ENCODE data around the gene SYVN1. TPM values are rescaled to one million over a fixed set of nuclear protein-coding genes. Genes with fewer than 3 reads are reported as not detected.
A peak's percentile ranks its signal among the peaks of the same experiment; 100 is the strongest.
"Not testable (repeated sequence)": the region's sequence is repeated elsewhere in the genome, so short reads cannot be mapped to it uniquely, and the experiment has no call there.

Gene SYVN1
- total RNA-seq, 1 experiment from 2014 or later: 68.5 TPM

DNA sequence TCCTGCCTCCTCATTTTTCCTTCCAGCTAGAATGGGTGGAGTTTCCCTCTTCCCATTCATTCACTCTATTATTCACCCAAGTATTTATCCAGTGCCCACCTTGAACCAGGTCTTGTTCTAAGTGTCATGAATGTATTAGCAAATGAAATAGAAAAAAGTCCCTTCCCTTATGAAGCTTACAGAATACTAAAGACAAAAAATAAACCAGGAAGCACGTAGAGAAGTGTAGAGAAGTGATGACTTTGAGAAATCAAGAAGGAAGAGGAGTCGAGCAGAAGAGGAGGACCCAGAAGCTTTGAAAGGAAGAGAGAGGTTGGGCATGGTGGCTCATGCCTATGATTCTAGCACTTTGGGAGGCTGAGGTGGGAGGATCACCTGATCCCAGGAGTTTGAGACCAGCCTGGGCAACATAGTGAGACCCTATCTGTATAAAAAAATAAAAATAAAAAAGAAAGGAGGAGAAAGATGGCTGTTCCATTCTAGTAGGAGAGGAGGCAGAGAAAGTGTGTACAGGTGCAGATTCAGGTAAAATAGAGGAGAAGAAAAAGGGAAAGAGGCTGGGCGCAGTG lies 17.1 kb upstream of the SYVN1 start:
- no peak for DNase-seq
- intact Hi-C loops (cut with micrococcal nuclease; ENCODE audit: unreplicated experiment): loop anchor here (2.0 kb wide), 2 partner anchors 17 to 29 kb away; partner anchors contain the start of genes CAPN1 and SYVN1
- Mint-ChIP-seq H3K9me3 (ENCODE audit: low read depth, unreplicated experiment) (no peaks in the 10 kb centered on the region), H3K27ac (ENCODE audit: unreplicated experiment) (peak overlapping the region; percentile 57), H3K4me3 (ENCODE audit: low read depth, unreplicated experiment) (peak overlapping the region; percentile 24), H3K27me3 (ENCODE audit: unreplicated experiment) (no peaks in the 10 kb centered on the region), H3K36me3 (ENCODE audit: insufficient read depth, unreplicated experiment) (no peaks in the 10 kb centered on the region), H3K4me1 (ENCODE audit: low read depth, unreplicated experiment) (peaks cover 45% of the 10 kb centered on the region)
- no TSS peak for BruUV-seq (replicated peaks)
- TF ChIP-seq, protein P1, sequence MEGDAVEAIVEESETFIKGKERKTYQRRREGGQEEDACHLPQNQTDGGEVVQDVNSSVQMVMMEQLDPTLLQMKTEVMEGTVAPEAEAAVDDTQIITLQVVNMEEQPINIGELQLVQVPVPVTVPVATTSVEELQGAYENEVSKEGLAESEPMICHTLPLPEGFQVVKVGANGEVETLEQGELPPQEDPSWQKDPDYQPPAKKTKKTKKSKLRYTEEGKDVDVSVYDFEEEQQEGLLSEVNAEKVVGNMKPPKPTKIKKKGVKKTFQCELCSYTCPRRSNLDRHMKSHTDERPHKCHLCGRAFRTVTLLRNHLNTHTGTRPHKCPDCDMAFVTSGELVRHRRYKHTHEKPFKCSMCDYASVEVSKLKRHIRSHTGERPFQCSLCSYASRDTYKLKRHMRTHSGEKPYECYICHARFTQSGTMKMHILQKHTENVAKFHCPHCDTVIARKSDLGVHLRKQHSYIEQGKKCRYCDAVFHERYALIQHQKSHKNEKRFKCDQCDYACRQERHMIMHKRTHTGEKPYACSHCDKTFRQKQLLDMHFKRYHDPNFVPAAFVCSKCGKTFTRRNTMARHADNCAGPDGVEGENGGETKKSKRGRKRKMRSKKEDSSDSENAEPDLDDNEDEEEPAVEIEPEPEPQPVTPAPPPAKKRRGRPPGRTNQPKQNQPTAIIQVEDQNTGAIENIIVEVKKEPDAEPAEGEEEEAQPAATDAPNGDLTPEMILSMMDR (IDR thresholded peaks at IDR 0.05; ENCODE audit: unreplicated experiment): no peak
- CTCF ChIA-PET: no interaction called here

DNA sequence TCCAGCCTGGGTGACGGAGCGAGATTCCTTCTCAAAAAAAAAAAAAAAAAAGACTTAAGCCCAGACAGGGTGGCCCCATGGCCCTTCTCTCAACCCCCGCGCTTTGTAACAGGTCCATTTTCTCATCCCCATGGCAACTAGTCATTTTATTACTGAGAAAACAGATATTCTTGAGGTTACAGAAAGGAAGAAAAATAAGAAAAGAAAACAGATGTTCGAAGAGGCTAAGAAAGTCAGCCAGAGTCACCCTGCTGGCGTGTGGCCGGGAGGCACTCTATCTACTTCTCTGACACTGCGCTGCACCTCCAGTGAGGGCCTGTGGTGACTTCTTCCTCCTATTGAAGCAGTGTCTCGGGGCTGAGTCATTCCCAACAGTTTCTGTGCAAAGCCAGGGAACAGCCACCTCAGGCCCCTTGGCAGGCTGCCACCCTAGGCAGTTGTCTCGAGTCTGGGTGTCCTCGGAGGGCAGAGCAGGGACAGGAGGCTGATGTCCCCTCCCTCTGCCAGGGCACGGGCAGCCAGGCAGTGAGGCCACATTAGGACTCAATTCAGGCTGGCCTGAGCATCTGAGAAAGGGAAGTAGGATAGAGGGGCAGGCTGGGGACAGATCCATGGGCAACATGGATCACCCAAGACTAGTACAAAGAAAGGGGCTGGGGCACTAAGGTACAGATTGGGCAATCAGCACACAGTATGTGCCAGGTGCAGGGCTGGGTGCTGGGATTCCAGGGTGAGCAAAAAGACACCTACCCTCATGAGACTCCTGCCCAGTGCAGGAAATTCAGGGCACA lies 16.4 kb upstream of the SYVN1 start:
- TF ChIP-seq, protein P1 (IDR thresholded peaks at IDR 0.05; ENCODE audit: unreplicated experiment): no peak
- Mint-ChIP-seq H3K4me3 (ENCODE audit: low read depth, unreplicated experiment) (peak overlapping the region; percentile 24), H3K4me1 (ENCODE audit: low read depth, unreplicated experiment) (peaks cover 45% of the 10 kb centered on the region), H3K27me3 (ENCODE audit: unreplicated experiment) (no peaks in the 10 kb centered on the region), H3K27ac (ENCODE audit: unreplicated experiment) (peak overlapping the region; percentile 57), H3K9me3 (ENCODE audit: low read depth, unreplicated experiment) (no peaks in the 10 kb centered on the region), H3K36me3 (ENCODE audit: insufficient read depth, unreplicated experiment) (no peaks in the 10 kb centered on the region)
- no TSS peak for BruUV-seq (replicated peaks)
- intact Hi-C loops (cut with micrococcal nuclease; ENCODE audit: unreplicated experiment): loop anchor here (2.0 kb wide), 2 partner anchors 16 to 30 kb away; partner anchors contain the start of genes CAPN1 and SYVN1
- peak; percentile 96 for DNase-seq
- CTCF ChIA-PET: no interaction called here

DNA sequence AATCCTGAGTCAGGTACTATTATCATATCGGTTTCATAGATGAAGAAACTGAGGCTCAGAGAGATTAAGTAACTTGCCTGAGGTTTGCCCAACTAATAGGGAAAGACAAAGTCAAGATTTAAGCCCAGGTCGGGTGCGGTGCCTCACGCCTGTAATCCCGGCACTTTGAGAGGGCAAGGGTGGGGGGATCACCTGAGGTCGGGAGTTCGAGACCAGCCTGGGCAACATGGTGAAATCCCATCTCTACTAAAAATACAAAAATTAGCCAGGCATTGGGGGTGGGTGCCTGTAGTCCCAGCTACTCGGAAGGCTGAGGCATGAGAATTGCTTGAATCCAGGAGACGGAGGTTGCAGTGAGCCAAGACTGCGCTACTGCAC lies 15.8 kb upstream of the SYVN1 start:
- intact Hi-C loops (cut with micrococcal nuclease; ENCODE audit: unreplicated experiment): loop anchor here (2.0 kb wide), 2 partner anchors 15 to 31 kb away; partner anchors contain the start of genes CAPN1 and SYVN1
- H3K36me3 Mint-ChIP-seq (ENCODE audit: insufficient read depth, unreplicated experiment); H3K9me3 Mint-ChIP-seq (ENCODE audit: low read depth, unreplicated experiment); CTCF ChIA-PET; H3K27me3 Mint-ChIP-seq (ENCODE audit: unreplicated experiment); BruUV-seq (replicated peaks); DNase-seq: not testable (repeated sequence)
- Mint-ChIP-seq H3K27ac (ENCODE audit: unreplicated experiment) (peak overlapping the region; percentile 57), H3K4me1 (ENCODE audit: low read depth, unreplicated experiment) (peaks cover 45% of the 10 kb centered on the region), H3K4me3 (ENCODE audit: low read depth, unreplicated experiment) (peak overlapping the region; percentile 24)

DNA sequence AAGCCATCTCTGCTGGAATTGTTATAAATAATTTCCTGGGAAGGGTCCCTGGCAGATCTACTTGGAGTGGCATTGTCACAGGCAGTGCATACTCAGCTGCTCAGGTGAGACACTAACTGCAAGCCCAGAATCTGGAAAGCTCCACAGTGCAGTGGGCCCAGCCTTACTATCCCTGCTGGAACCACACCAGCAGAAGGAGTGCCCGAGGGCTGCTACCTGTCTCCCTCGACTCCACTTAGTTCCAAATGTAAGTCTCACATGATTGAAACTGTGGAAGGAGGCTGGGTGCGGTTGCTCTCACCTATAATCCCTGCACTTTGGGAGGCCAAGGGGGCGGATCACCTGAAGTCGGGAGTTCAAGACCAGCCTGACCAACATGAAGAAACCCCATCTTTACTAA lies 14.3 kb upstream of the SYVN1 start:
- intact Hi-C loops (cut with micrococcal nuclease; ENCODE audit: unreplicated experiment): no loop called here
- H3K9me3 Mint-ChIP-seq (ENCODE audit: low read depth, unreplicated experiment): no peaks in the 10 kb centered on the region
- no TSS peak for BruUV-seq (replicated peaks)
- CTCF ChIA-PET: interaction anchor here (0.6 kb wide), 1 partner anchor 15 kb away, joined by 5 read pairs; no protein-coding TSS in a partner anchor
- no peak for DNase-seq
- no peaks in the 10 kb centered on the region for H3K36me3 Mint-ChIP-seq (ENCODE audit: insufficient read depth, unreplicated experiment)
- H3K4me3 Mint-ChIP-seq (ENCODE audit: low read depth, unreplicated experiment): no peak overlapping the region
- H3K27ac Mint-ChIP-seq (ENCODE audit: unreplicated experiment): no peak overlapping the region
- H3K4me1 Mint-ChIP-seq (ENCODE audit: low read depth, unreplicated experiment): peaks cover 43% of the 10 kb centered on the region
- TF ChIP-seq, protein P1 (IDR thresholded peaks at IDR 0.05; ENCODE audit: unreplicated experiment): no peak
- no peaks in the 10 kb centered on the region for H3K27me3 Mint-ChIP-seq (ENCODE audit: unreplicated experiment)

Measured in Calu3 (cell line).